COLO668 (cell line): ENCODE data around the gene NNAT.
"Not testable (repeated sequence)": the region's sequence is repeated elsewhere in the genome, so short reads cannot be mapped to it uniquely, and the experiment has no call there.

ENCODE experiments used
- DNase-seq: peaks from one replicate; lab custom pipeline; 2025; ENCODE audit not compliant: unreplicated experiment; lab: John Stamatoyannopoulos, UW

The NNAT gene

GRCh38 chr20:37538003-37538402 lies 17.0 kb downstream of the NNAT start:
- DNase-seq, result no peak

DNA sequence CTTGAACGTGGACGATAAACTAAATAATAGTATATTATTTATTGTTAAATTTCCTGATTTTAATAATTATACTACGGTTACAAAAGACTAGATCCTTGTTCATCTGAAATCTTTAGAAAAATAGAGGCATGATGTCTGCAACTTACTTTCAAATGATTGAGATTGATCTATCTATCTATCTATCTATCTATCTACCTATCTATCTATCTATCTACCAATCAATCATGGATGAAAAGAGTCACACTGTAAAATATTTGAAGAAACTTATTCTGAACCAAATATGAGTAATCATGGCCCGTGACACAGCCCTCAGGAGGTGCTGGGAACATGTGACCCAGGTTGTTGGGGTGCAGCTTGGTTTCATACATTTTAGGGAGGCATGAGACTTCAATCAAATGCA lies 18.4 kb downstream of the NNAT start:
- no peak for DNase-seq

- DNase-seq, result no peak
Measured at GRCh38 chr20:37540001-37540400, 19.0 kb downstream of the NNAT start.

DNA sequence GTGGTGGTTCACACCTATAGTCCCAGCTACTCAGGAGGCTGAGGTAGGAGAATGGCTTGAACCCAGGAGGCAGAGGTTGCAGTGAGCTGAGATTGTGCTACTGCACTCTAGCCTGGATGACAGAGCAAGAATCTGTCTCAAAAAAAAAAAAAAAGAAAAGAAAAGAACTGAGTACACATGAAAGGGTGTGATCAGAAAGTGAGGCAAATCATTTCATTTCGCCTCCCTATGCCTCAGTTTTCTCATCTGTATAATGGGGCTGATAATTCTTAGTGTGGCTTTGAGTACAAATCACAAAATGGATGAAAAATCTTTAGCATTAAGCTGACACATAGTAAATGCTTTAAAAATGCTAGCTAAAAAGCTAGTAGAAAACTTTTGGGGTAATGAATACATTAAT lies 19.8 kb downstream of the NNAT start:
- DNase-seq, result not testable (repeated sequence)

DNA sequence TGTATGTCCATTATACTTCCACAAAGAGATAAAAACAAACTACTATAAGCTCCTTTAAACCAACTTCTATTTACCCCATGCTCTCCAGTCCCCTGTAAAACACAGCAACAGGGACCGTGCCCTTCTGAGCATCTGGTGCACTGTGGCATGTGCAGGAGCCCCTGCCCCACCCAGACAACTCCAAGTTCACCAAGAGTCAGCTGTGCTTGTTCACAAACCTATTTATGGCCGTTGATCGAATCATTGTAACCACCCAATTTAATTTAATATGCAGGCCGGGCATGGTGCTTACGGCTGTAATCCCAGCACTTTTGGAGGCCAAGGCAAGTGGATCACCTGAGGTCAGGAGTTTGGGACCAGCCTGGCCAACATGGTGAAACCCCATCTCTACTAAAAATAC lies 20.3 kb downstream of the NNAT start:
- DNase-seq, result no peak

DNA sequence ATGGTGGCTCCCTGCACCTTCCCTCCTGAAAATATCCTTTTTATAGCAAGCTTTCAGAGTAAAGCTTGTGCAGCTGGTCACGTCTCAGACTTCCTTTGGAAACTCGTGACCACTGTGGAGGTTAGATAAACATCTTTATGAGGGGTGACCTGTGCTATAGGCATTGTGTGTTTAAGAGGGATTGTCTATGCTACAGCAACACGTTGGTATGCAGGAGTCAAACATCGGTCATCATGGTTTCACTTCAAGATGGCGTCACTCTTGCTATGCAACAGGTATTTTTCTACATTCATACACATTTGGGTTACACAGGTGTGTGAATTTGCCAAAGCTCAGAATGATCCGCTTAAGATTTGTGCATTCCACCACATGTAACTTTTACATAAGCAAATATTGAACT lies 21.2 kb downstream of the NNAT start:
- DNase-seq, result no peak

DNA sequence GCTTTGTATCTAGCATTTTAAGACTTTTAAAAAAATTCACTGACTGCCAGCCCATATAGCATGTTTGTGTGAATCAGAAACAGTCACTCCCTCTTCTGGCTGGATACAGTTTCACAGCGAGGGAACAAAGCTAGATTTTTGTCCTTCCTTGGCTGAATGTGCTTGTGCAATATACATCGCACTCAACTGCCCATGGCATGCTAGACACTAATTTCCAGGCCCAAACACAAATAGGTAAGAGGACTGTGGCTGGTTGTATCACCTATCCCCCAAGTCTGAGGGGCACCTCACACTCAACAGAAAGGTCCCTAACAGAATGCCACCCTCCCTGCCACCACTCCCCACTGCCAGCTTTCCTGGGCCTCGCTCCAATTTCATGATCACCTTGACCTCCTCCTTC lies 22.8 kb downstream of the NNAT start:
- DNase-seq, result no peak

DNA sequence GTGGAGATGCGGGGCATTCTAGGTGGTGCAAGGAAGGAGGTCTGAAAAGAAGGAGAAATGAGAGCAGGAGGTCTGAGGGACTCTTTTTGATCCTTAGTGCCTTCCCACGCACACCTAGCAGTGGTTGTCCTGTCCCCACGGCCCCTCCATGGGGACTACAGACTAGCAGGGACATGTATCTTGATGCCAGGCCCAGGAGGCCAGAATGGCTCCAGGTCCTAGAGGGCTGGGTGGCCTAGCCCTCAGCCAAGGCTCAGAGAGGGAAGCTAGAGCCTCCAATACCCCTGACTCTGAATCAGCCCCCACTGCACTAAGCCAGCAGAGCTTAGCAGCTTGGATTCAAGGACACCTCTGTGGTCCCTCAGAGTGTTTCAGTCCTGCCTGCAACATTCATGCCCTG lies 23.3 kb downstream of the NNAT start:
- no peak for DNase-seq

- no peak for DNase-seq
Measured at GRCh38 chr20:37545516-37545915, 24.5 kb downstream of the NNAT start.

DNA sequence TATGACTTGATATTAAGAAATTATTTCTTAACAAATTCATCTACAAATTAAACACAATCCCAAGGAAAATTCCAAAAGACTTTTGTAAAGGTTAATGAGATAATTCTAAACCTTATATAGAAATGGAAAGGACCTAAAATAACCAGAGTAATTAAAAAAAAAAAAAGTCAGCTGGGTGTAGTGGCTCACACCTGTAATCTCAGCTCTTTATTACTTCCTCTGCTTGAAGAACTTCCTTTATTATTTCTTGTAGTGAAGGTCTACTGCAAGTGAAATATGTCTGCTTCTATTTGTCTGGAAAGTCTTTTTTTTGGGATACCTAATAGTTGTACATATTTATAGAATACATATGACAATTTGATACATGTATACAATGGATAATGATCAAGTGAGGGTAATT lies 26.9 kb downstream of the NNAT start:
- no peak for DNase-seq

DNA sequence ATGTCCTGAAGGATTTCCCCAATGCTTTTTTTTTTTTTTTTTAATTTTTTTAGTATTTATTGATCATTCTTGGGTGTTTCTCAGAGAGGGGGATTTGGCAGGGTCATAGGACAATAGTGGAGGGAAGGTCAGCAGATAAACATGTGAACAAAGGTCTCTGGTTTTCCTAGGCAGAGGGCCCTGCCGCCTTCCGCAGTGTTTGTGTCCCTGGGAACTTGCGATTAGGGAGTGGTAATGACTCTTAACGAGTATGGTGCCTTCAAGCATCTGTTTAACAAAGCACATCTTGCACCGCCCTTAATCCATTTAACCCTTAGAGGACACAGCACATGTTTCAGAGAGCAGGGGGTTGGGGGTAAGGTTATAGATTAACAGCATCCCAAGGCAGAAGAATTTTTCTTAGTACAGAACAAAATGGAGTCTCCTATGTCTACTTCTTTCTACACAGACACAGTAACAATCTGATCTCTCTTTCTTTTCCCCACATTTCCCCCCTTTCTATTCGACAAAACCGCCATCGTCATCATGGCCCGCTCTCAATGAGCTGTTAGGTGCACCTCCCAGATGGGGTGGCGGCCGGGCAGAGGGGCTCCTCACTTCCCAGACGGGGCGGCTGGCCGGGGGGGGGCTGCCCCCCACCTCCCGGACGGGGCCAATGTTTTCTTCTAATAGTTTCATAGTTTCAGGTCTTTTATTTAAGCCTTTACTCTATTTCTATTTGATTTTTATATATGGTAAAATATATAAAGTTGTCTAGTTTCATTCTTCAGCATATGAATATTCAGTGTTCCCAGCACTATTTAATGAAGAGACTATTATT lies 29.3 kb downstream of the NNAT start:
- DNase-seq, result not testable (repeated sequence)

DNA sequence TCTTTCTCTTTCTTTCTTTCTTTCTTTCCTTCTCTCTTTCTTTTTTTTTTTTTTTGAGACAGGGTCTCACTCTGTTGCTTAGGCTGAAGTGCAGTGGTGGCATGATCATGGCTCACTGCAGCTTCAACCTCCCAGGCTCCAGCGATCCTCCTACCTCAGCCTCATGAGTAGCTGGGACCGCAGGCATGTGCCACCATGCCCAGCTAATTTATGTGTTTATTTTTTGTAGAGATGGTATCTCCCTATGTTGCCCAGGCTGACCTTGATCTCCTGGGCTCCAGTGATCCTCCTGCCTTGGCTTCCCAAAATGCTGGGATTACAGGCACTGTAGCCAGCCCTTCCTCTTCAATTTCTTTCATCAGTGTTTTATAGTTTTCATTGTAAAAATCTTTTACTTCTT lies 30.6 kb downstream of the NNAT start:
- DNase-seq, result not testable (repeated sequence)

DNA sequence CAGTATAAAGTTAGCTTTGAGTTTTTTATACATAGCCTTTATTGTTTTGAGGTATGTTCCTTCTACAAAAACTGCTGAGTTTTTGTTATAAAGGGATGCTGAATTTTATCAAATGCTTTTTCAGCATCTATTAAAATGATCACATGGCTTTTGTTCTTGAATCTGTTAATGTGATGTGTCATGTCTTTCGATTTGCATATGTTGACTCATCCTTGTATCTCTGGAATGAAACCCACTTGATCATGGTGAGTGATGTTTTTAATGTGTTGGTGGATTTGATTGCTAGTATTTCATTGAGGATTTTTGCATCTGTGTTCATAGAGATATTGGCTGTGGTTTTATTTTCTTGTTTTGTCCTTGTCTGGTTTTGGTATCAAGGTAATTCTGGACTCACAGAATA lies 31.4 kb downstream of the NNAT start:
- DNase-seq, result no peak

DNA sequence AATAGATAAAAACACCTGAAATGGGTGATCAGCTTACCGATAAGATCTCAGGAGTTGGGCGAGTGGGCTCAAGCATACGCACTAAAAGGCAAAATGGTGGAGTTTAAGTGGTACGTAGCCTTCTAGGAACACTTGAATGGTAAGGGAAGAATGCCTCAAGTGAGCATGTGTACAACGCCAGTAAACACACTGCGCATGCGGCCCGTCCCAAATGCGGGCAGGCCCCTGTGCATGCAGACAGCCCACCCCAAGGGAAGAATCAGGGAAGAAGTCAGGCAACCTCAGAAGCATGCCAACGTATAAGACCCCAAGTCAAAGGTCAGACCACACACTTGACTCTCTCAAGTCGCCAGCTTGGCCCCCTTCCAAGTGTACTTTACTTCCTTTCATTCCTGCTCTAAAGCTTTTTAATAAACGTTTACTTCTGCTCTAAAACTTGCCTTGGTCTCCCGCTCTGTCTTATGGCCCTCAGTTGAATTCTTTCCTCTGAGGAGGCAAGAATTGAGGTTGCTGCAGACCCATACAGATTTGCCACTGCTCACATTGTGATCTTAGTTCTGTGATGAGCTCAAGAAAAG lies 33.8 kb downstream of the NNAT start:
- not testable (repeated sequence) for DNase-seq

GRCh38 chr20:37556538-37556937 lies 35.5 kb downstream of the NNAT start:
- no peak for DNase-seq

DNA sequence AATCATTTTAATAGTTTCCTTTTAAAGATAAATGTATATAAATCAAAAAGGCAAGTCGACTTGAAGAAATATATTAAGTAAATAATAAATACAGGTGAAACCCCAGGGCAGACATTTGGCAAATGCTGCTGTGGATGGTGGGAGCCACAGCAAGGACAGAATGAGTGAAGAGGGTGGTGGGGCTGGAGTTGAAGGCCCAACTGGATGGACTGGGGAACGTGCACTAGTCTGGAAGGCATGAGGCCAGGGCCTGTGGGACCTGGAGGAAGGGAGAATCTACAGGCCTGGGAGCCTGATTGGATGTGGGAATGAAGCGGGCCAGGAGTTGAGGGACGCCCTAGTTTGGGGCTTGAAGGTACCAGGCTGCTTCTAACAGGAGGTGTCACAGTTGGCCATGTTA lies 37.3 kb downstream of the NNAT start:
- DNase-seq, result no peak

DNA sequence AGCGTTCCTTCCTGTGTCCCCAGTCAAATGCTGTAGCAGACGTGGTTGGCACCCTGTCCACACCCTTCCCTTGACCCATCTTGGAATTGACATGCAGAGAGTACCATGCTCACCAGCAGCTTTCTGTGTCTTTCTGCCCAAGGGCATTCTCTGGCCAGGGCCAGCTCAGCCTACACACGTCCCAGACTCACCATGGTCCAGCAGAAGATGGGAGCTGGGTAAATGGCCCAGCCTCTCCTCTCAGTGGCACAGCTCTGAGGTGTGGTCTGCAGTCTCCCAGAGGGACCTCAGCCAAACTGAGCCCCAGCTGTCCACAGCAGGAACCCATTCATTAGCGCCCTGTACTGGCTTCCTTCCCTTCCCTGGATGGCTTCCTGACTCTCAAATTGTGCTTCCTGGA lies 37.7 kb downstream of the NNAT start:
- no peak for DNase-seq

- DNase-seq, result no peak
Measured at GRCh38 chr20:37559312-37560027, 38.4 kb downstream of the NNAT start.

DNA sequence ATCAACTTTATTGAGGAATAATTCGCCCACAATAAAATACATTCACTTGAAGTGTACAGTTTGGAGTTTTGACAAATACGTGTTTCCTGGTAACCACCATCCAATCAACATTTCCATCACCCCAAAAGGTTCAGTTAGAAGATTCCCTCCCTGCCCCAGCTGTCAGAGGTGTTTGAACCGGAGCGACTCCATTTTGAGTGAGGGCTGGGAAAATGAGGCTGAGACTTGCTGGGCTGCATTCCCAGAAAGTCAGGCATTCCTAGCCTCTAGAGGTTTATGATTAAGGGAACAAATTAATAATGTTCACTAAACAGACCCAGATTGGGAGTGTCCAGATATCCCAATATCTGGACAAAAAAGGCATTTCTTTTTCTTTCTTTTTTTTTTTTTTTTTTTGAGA lies 39.6 kb downstream of the NNAT start:
- DNase-seq, result no peak

GRCh38 chr20:37562695-37563480 lies 41.8 kb downstream of the NNAT start:
- DNase-seq, result no peak

DNA sequence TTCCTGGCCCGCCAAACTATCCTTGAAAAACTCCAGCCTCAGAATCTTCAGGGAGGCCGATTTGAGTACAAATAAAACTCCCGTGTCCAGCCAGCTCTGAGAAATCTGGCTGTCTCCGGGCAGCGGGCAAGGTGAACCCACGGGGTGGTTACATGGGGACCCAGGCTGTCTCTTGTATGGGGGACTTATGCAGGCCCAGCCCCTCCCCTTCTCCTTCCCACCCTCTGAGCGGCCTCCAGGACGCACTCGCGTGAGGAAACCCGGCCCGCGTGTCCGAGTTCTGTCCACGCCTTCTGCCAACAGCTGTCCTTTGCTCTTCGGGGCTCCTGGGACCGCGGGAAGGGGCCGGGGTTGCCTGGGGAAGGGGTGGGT lies 43.0 kb downstream of the NNAT start:
- no peak for DNase-seq
